Upper lobe of left lung (tissue), 6 donors: ENCODE measurements around the gene CHPF2. TPM values are rescaled to one million over a fixed set of nuclear protein-coding genes. Genes with fewer than 3 reads are reported as not detected.

Experiments used
- ATAC-seq, 2 donors: fragments of 200-7000 bp; cut with Tn5 transposase; one replicate each; pipeline ENCODE4 v1.9.1; 2022; ENCODE audit warnings: mild to moderate bottlenecking in 2 of 2, moderate library complexity in 2 of 2; ENCODE audit not compliant: low FRiP score in 2 of 2
- DNase-seq, 2 donors: peaks; one replicate each; pipeline ENCODE4 v3.0.0-alpha.2; 2019 to 2020
- H3K27ac ChIP-seq, 4 donors: fragments of 200-600 bp; sonication (generic); one replicate each; pipeline ENCODE4 v1.5.1; 2016 to 2019
- H3K27me3 ChIP-seq, 4 donors: fragments of 200-600 bp; sonication (generic); one replicate each; pipeline ENCODE4 v1.5.1; 2017 to 2019
- H3K36me3 ChIP-seq, 4 donors: fragments of 200-600 bp; sonication (generic); one replicate each; pipeline ENCODE4 v1.5.1; 2016 to 2019
- H3K4me1 ChIP-seq, 4 donors: fragments of 200-600 bp; sonication (generic); one replicate each; pipeline ENCODE4 v1.5.1; 2018 to 2019
- H3K4me3 ChIP-seq, 4 donors: fragments of 200-600 bp; sonication (generic); one replicate each; pipeline ENCODE4 v1.5.1; 2017 to 2019; ENCODE audit warnings: mild to moderate bottlenecking in 2 of 4, moderate library complexity in 1 of 4
- H3K9me3 ChIP-seq, 4 donors: fragments of 200-600 bp; sonication (generic); one replicate each; pipeline ENCODE4 v1.5.1; 2018 to 2019
- EP300 ChIP-seq, 4 donors: sonication (generic); formaldehyde crosslinking; IDR thresholded peaks; one replicate each; pipeline ENCODE4 v1.5.1; 2017; ENCODE audit warnings: antibody characterized with exemption in 4 of 4, control low read depth in 2 of 4
- POLR2A ChIP-seq, 4 donors: fragments of 450-650 bp; IDR thresholded peaks; one replicate each; pipeline ENCODE4 v1.5.1; 2016 to 2017; ENCODE audit warnings: antibody characterized with exemption in 4 of 4, mild to moderate bottlenecking in 2 of 4
- POLR2AphosphoS5 ChIP-seq, 2 donors: sonication (generic); formaldehyde crosslinking; IDR thresholded peaks; one replicate each; pipeline ENCODE4 v1.5.1; 2017; ENCODE audit warnings: antibody characterized with exemption in 2 of 2
- WGBS, 2 donors: methylation state at CpG; one replicate each; pipeline ENCODE4 v1.1.5; 2017 to 2018; 5-methylcytosine and 5-hydroxymethylcytosine counted together
- total RNA-seq, 6 donors: library from RNA; depleted of rRNA in 4 of 6; stranded (reverse); fragments of >200 nt in 4 of 6; gene quantifications; one replicate each; pipeline versions ENCODE4 v1.1.0 to v1.2.1, GENCODE V29; 2016 to 2021
- TF ChIP-seq, protein P1 (sequence below), 6 experiments: fragments of 450-650 bp in 4 of 6; fragments of 200-600 bp in 2 of 6; sonication (generic) in 2 of 6; IDR thresholded peaks; one replicate each; pipeline ENCODE4 v1.5.1; 2016 to 2019; ENCODE audit warnings: antibody characterized with exemption in 6 of 6
- donor health status: DM: no; HTN: no; CAD: no; lungs with moderate emphysema.
- donor health status: DM: no; HTN: yes; CAD: no; lungs with severe emphysema.

Gene CHPF2
- total RNA-seq, 6 donors from 2014 or later, result 34.4 to 69.1 (median 47.4) TPM

DNA sequence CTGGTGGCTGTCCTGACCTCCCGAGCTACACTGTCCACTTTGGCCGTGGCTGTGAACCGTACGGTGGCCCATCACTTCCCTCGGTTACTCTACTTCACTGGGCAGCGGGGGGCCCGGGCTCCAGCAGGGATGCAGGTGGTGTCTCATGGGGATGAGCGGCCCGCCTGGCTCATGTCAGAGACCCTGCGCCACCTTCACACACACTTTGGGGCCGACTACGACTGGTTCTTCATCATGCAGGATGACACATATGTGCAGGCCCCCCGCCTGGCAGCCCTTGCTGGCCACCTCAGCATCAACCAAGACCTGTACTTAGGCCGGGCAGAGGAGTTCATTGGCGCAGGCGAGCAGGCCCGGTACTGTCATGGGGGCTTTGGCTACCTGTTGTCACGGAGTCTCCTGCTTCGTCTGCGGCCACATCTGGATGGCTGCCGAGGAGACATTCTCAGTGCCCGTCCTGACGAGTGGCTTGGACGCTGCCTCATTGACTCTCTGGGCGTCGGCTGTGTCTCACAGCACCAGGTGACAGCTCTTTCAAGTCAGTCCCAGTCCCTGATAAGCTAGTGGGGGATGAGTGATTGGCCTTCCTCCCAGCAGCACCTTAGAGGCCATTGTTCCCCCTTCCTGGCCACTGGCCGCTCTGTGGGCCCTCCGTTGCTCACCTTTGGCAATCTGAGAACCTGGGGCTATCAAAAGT is 3.0 kb downstream of the CHPF2 start:
- Histone ChIP-seq H3K36me3 (peaks cover 18 to 62% (median 50%) of the 10 kb centered on the region in 4 donors), H3K27ac (no peak overlapping the region), H3K9me3 (no peaks in the 10 kb centered on the region), H3K4me3 (no peak overlapping the region), H3K4me1 (peaks cover 11 to 20% (median 17%) of the 10 kb centered on the region in 4 donors), H3K27me3 (no peaks in the 10 kb centered on the region)
- TF ChIP-seq, protein P1, sequence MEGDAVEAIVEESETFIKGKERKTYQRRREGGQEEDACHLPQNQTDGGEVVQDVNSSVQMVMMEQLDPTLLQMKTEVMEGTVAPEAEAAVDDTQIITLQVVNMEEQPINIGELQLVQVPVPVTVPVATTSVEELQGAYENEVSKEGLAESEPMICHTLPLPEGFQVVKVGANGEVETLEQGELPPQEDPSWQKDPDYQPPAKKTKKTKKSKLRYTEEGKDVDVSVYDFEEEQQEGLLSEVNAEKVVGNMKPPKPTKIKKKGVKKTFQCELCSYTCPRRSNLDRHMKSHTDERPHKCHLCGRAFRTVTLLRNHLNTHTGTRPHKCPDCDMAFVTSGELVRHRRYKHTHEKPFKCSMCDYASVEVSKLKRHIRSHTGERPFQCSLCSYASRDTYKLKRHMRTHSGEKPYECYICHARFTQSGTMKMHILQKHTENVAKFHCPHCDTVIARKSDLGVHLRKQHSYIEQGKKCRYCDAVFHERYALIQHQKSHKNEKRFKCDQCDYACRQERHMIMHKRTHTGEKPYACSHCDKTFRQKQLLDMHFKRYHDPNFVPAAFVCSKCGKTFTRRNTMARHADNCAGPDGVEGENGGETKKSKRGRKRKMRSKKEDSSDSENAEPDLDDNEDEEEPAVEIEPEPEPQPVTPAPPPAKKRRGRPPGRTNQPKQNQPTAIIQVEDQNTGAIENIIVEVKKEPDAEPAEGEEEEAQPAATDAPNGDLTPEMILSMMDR (IDR thresholded peaks at IDR 0.05), result no peak
- TF ChIP-seq POLR2AphosphoS5 (IDR thresholded peaks at IDR 0.05) (no peak), EP300 (IDR thresholded peaks at IDR 0.05) (no peak), POLR2A (IDR thresholded peaks at IDR 0.05) (no peak)
- 92 to 96% methylated on average over 10 to 26 of the region's 28 CpGs for WGBS, 2 donors
- DNase-seq (no peak), ATAC-seq (no peak)

DNA sequence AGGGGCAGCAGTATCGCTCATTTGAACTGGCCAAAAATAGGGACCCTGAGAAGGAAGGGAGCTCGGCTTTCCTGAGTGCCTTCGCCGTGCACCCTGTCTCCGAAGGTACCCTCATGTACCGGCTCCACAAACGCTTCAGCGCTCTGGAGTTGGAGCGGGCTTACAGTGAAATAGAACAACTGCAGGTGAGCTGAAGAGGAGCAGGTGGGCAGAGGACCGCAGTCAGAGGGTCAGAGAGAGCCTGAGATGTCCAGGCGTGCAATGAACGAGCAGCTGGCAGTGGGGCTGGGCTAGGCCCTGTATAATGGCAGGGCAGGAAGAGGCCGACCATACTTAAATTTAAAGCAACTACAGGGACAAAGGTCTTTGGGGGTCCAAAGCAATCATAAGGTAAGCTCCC is 4.1 kb downstream of the CHPF2 start:
- no peak for ATAC-seq
- no peak overlapping the region for H3K4me3 ChIP-seq
- H3K27ac ChIP-seq, result no peak overlapping the region
- no peaks in the 10 kb centered on the region for H3K27me3 ChIP-seq
- H3K9me3 ChIP-seq, result no peaks in the 10 kb centered on the region
- TF ChIP-seq, protein P1 (IDR thresholded peaks at IDR 0.05), result no peak
- no peak for TF ChIP-seq POLR2AphosphoS5 (IDR thresholded peaks at IDR 0.05)
- no peak for TF ChIP-seq EP300 (IDR thresholded peaks at IDR 0.05)
- no peak for TF ChIP-seq POLR2A (IDR thresholded peaks at IDR 0.05)
- H3K36me3 ChIP-seq, result peaks cover 19 to 72% (median 50%) of the 10 kb centered on the region in 4 donors
- peaks cover 11 to 20% (median 17%) of the 10 kb centered on the region in 4 donors for H3K4me1 ChIP-seq
- DNase-seq, result no peak
- 92% methylated on average over 13 of the region's 13 CpGs for WGBS, 2 donors

DNA sequence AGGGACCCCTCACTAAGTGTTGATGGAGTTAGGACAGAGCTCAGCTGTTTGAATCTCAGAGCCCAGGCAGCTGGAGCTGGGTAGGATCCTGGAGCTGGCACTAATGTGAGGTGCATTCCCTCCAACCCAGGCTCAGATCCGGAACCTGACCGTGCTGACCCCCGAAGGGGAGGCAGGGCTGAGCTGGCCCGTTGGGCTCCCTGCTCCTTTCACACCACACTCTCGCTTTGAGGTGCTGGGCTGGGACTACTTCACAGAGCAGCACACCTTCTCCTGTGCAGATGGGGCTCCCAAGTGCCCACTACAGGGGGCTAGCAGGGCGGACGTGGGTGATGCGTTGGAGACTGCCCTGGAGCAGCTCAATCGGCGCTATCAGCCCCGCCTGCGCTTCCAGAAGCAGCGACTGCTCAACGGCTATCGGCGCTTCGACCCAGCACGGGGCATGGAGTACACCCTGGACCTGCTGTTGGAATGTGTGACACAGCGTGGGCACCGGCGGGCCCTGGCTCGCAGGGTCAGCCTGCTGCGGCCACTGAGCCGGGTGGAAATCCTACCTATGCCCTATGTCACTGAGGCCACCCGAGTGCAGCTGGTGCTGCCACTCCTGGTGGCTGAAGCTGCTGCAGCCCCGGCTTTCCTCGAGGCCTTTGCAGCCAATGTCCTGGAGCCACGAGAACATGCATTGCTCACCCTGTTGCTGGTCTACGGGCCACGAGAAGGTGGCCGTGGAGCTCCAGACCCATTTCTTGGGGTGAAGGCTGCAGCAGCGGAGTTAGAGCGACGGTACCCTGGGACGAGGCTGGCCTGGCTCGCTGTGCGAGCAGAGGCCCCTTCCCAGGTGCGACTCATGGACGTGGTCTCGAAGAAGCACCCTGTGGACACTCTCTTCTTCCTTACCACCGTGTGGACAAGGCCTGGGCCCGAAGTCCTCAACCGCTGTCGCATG is 5.2 kb downstream of the CHPF2 start:
- Histone ChIP-seq H3K9me3 (no peaks in the 10 kb centered on the region), H3K27me3 (no peaks in the 10 kb centered on the region), H3K4me1 (peaks cover 11 to 14% (median 11%) of the 10 kb centered on the region in 4 donors), H3K27ac (no peak overlapping the region), H3K36me3 (peaks cover 21 to 80% (median 52%) of the 10 kb centered on the region in 4 donors), H3K4me3 (no peak overlapping the region)
- DNase-seq, result peak in 1 of 2 donors; percentile 83
- TF ChIP-seq POLR2A (IDR thresholded peaks at IDR 0.05) (no peak), POLR2AphosphoS5 (IDR thresholded peaks at IDR 0.05) (no peak), EP300 (IDR thresholded peaks at IDR 0.05) (no peak)
- TF ChIP-seq, protein P1 (IDR thresholded peaks at IDR 0.05), result no peak
- no peak for ATAC-seq
- WGBS, 2 donors, result 80 to 93% methylated on average over 3 to 36 of the region's 44 CpGs

DNA sequence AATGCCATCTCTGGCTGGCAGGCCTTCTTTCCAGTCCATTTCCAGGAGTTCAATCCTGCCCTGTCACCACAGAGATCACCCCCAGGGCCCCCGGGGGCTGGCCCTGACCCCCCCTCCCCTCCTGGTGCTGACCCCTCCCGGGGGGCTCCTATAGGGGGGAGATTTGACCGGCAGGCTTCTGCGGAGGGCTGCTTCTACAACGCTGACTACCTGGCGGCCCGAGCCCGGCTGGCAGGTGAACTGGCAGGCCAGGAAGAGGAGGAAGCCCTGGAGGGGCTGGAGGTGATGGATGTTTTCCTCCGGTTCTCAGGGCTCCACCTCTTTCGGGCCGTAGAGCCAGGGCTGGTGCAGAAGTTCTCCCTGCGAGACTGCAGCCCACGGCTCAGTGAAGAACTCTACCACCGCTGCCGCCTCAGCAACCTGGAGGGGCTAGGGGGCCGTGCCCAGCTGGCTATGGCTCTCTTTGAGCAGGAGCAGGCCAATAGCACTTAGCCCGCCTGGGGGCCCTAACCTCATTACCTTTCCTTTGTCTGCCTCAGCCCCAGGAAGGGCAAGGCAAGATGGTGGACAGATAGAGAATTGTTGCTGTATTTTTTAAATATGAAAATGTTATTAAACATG is 6.0 kb downstream of the CHPF2 start:
- H3K4me3 ChIP-seq, result no peak overlapping the region
- TF ChIP-seq POLR2A (IDR thresholded peaks at IDR 0.05) (no peak), POLR2AphosphoS5 (IDR thresholded peaks at IDR 0.05) (no peak), EP300 (IDR thresholded peaks at IDR 0.05) (no peak)
- TF ChIP-seq, protein P1 (IDR thresholded peaks at IDR 0.05), result no peak
- H3K27me3 ChIP-seq, result no peaks in the 10 kb centered on the region
- H3K9me3 ChIP-seq, result no peaks in the 10 kb centered on the region
- H3K36me3 ChIP-seq, result peaks cover 21 to 80% (median 54%) of the 10 kb centered on the region in 4 donors
- 80 to 81% methylated on average over 9 to 16 of the region's 17 CpGs for WGBS, 2 donors
- DNase-seq, result no peak
- peaks cover 10 to 16% (median 12%) of the 10 kb centered on the region in 4 donors for H3K4me1 ChIP-seq
- ATAC-seq, result no peak
- no peak overlapping the region for H3K27ac ChIP-seq
